Muscle layer of colon (tissue), 2 donors: ENCODE data around the gene TSC22D3.

ENCODE experiments used
- H3K27ac ChIP-seq: one replicate; pipeline ENCODE4 v1.7.0; 2013; ENCODE audit warnings: low read depth, mild to moderate bottlenecking, low read length, moderate library complexity
- H3K27me3 ChIP-seq, 2 donors: one replicate each; pipeline ENCODE4 v1.7.0; 2013; ENCODE audit warnings: low read length in 2 of 2, mild to moderate bottlenecking in 2 of 2; ENCODE audit not compliant: insufficient read depth in 2 of 2, control insufficient read depth in 1 of 2
- H3K36me3 ChIP-seq: one replicate; pipeline ENCODE4 v1.7.0; 2013; ENCODE audit warnings: mild to moderate bottlenecking, low read length; ENCODE audit not compliant: insufficient read depth
- H3K4me1 ChIP-seq: one replicate; pipeline ENCODE4 v1.7.0; 2013; ENCODE audit warnings: mild to moderate bottlenecking, low read length; ENCODE audit not compliant: insufficient read depth
- H3K4me3 ChIP-seq, 2 donors: one replicate each; pipeline ENCODE4 v1.7.0; 2013; ENCODE audit warnings: low read length in 2 of 2, low read depth in 1 of 2, mild to moderate bottlenecking in 1 of 2, moderate library complexity in 1 of 2
- H3K9ac ChIP-seq: one replicate; pipeline ENCODE4 v1.7.0; 2013; ENCODE audit warnings: low read length
- H3K9me3 ChIP-seq: one replicate; pipeline ENCODE4 v1.7.0; 2013; ENCODE audit warnings: mild to moderate bottlenecking, low read length
- donor health status: abdominal sarcoma.
- donor health status: Adenocarcinoma of cecum.

Gene TSC22D3

GRCh38 chrX:107739541-107739940 is 36.0 kb downstream of the TSC22D3 start:
- Histone ChIP-seq H3K27ac (no peak overlapping the region), H3K9ac (no peak overlapping the region), H3K4me3 (no peak overlapping the region), H3K4me1 (peaks cover 31% of the 10 kb centered on the region), H3K27me3 (peaks cover 10 to 16% of the 10 kb centered on the region in 2 donors), H3K36me3 (no peaks in the 10 kb centered on the region), H3K9me3 (no peaks in the 10 kb centered on the region)

GRCh38 chrX:107738768-107739167 is 36.8 kb downstream of the TSC22D3 start:
- H3K27ac ChIP-seq: no peak overlapping the region
- H3K36me3 ChIP-seq: no peaks in the 10 kb centered on the region
- peaks cover 6 to 11% of the 10 kb centered on the region in 2 donors for H3K27me3 ChIP-seq
- no peak overlapping the region for H3K4me3 ChIP-seq
- H3K9me3 ChIP-seq: no peaks in the 10 kb centered on the region
- H3K9ac ChIP-seq: no peak overlapping the region
- peaks cover 31% of the 10 kb centered on the region for H3K4me1 ChIP-seq

- Histone ChIP-seq H3K36me3 (no peaks in the 10 kb centered on the region), H3K27ac (no peak overlapping the region), H3K9ac (no peak overlapping the region), H3K27me3 (peaks cover 1 to 6% of the 10 kb centered on the region in 2 donors), H3K4me3 (no peak overlapping the region), H3K9me3 (no peaks in the 10 kb centered on the region), H3K4me1 (peaks cover 28% of the 10 kb centered on the region)
These were observed 37.3 kb downstream of the TSC22D3 start for GRCh38 chrX:107738272-107738671.

GRCh38 chrX:107736781-107737531 is 38.6 kb downstream of the TSC22D3 start:
- Histone ChIP-seq H3K27me3 (no peaks in the 10 kb centered on the region), H3K4me1 (peaks cover 21% of the 10 kb centered on the region), H3K9me3 (no peaks in the 10 kb centered on the region), H3K9ac (no peak overlapping the region), H3K27ac (no peak overlapping the region), H3K4me3 (no peak overlapping the region), H3K36me3 (no peaks in the 10 kb centered on the region)

- Histone ChIP-seq H3K9ac (no peak overlapping the region), H3K9me3 (no peaks in the 10 kb centered on the region), H3K4me1 (peaks cover 27% of the 10 kb centered on the region), H3K27me3 (no peaks in the 10 kb centered on the region), H3K4me3 (no peak overlapping the region), H3K27ac (no peak overlapping the region), H3K36me3 (no peaks in the 10 kb centered on the region)
These were observed 40.9 kb downstream of the TSC22D3 start for GRCh38 chrX:107734646-107735045.

GRCh38 chrX:107733686-107734085 is 41.9 kb downstream of the TSC22D3 start:
- peaks cover 36% of the 10 kb centered on the region for H3K4me1 ChIP-seq

GRCh38 chrX:107731831-107732502 is 43.6 kb downstream of the TSC22D3 start:
- Histone ChIP-seq H3K9me3 (no peaks in the 10 kb centered on the region), H3K36me3 (no peaks in the 10 kb centered on the region), H3K9ac (no peak overlapping the region), H3K27me3 (no peaks in the 10 kb centered on the region), H3K4me3 (no peak overlapping the region), H3K4me1 (peaks cover 43% of the 10 kb centered on the region), H3K27ac (no peak overlapping the region)

More at GRCh38 chrX:107733686-107734085, 41.9 kb downstream of the TSC22D3 start:
- Histone ChIP-seq H3K9ac (no peak overlapping the region), H3K27me3 (no peaks in the 10 kb centered on the region), H3K9me3 (no peaks in the 10 kb centered on the region), H3K27ac (no peak overlapping the region), H3K4me3 (no peak overlapping the region), H3K36me3 (no peaks in the 10 kb centered on the region)

- H3K4me3 ChIP-seq: no peak overlapping the region
- H3K27me3 ChIP-seq: no peaks in the 10 kb centered on the region
- H3K4me1 ChIP-seq: peaks cover 47% of the 10 kb centered on the region
- no peaks in the 10 kb centered on the region for H3K36me3 ChIP-seq
- H3K9me3 ChIP-seq: no peaks in the 10 kb centered on the region
- H3K27ac ChIP-seq: no peak overlapping the region
- no peak overlapping the region for H3K9ac ChIP-seq
These were observed 44.4 kb downstream of the TSC22D3 start for GRCh38 chrX:107730991-107731766.

- no peak overlapping the region for H3K4me3 ChIP-seq
- no peaks in the 10 kb centered on the region for H3K27me3 ChIP-seq
- H3K36me3 ChIP-seq: no peaks in the 10 kb centered on the region
- no peaks in the 10 kb centered on the region for H3K9me3 ChIP-seq
- H3K9ac ChIP-seq: no peak overlapping the region
- H3K27ac ChIP-seq: no peak overlapping the region
- H3K4me1 ChIP-seq: peaks cover 47% of the 10 kb centered on the region
These were observed 45.3 kb downstream of the TSC22D3 start for GRCh38 chrX:107730298-107730655.

GRCh38 chrX:107729558-107730297 is 45.9 kb downstream of the TSC22D3 start:
- H3K4me1 ChIP-seq: peaks cover 47% of the 10 kb centered on the region

More at GRCh38 chrX:107729558-107730297, 45.9 kb downstream of the TSC22D3 start:
- Histone ChIP-seq H3K27ac (peak overlapping the region; percentile 55), H3K9me3 (no peaks in the 10 kb centered on the region), H3K4me3 (no peak overlapping the region), H3K36me3 (no peaks in the 10 kb centered on the region), H3K27me3 (no peaks in the 10 kb centered on the region), H3K9ac (no peak overlapping the region)
